BE2C (cell line): Measurements from ENCODE around the gene GNAI1.

ENCODE experiments used
- DNase-seq: peaks from one replicate; pipeline ENCODE4 v3.0.0-alpha.2; 2020
- H3K27me3 ChIP-seq: fragments of 250-450 bp; sonication (Bioruptor Pico); 2 replicates; pipeline ENCODE4 v1.5.1; 2020; ENCODE audit warnings: mild to moderate bottlenecking
- H3K36me3 ChIP-seq: fragments of 250-450 bp; sonication (Bioruptor Pico); 2 replicates; pipeline ENCODE4 v1.5.1; 2020; ENCODE audit warnings: mild to moderate bottlenecking
- H3K4me1 ChIP-seq: fragments of 250-450 bp; sonication (Bioruptor Pico); 2 replicates; pipeline ENCODE4 v1.5.1; 2020
- H3K4me3 ChIP-seq: 2 replicates; pipeline ENCODE4 v1.5.1; 2011; ENCODE audit warnings: low read depth, low read length
- H3K9me3 ChIP-seq: fragments of 250-450 bp; sonication (Bioruptor Pico); 2 replicates; pipeline ENCODE4 v1.5.1; 2020
- CTCF ChIP-seq: IDR thresholded peaks from 2 replicates; pipeline ENCODE4 v1.5.1; 2012; ENCODE audit warnings: mild to moderate bottlenecking, low read depth, low read length

The GNAI1 gene

GRCh38 chr7:80236681-80237080 lies 102.0 kb downstream of the GNAI1 start:
- TF ChIP-seq CTCF, result no peak
- Histone ChIP-seq H3K4me3 (no peak overlapping the region), H3K4me1 (no peaks in the 10 kb centered on the region), H3K9me3 (no peaks in the 10 kb centered on the region), H3K27me3 (no peaks in the 10 kb centered on the region), H3K36me3 (no peaks in the 10 kb centered on the region)
- DNase-seq, result no peak

- no peaks in the 10 kb centered on the region for H3K9me3 ChIP-seq
- DNase-seq, result no peak
- no peaks in the 10 kb centered on the region for H3K4me1 ChIP-seq
- H3K4me3 ChIP-seq, result no peak overlapping the region
- no peak for TF ChIP-seq CTCF
- H3K27me3 ChIP-seq, result no peaks in the 10 kb centered on the region
- no peaks in the 10 kb centered on the region for H3K36me3 ChIP-seq
Measured at GRCh38 chr7:80240265-80241025, 105.8 kb downstream of the GNAI1 start.

GRCh38 chr7:80241671-80242070 lies 107.0 kb downstream of the GNAI1 start:
- no peaks in the 10 kb centered on the region for H3K4me1 ChIP-seq
- no peaks in the 10 kb centered on the region for H3K36me3 ChIP-seq
- DNase-seq, result no peak
- TF ChIP-seq CTCF, result no peak
- H3K9me3 ChIP-seq, result no peaks in the 10 kb centered on the region
- no peak overlapping the region for H3K4me3 ChIP-seq
- H3K27me3 ChIP-seq, result no peaks in the 10 kb centered on the region

- no peaks in the 10 kb centered on the region for H3K4me1 ChIP-seq
Measured at GRCh38 chr7:80243425-80243824, 108.8 kb downstream of the GNAI1 start.

GRCh38 chr7:80244206-80244916 lies 109.7 kb downstream of the GNAI1 start:
- no peaks in the 10 kb centered on the region for H3K4me1 ChIP-seq
- H3K36me3 ChIP-seq, result no peaks in the 10 kb centered on the region
- DNase-seq, result no peak
- no peaks in the 10 kb centered on the region for H3K9me3 ChIP-seq
- TF ChIP-seq CTCF, result no peak
- H3K4me3 ChIP-seq, result no peak overlapping the region
- no peaks in the 10 kb centered on the region for H3K27me3 ChIP-seq

More at GRCh38 chr7:80243425-80243824, 108.8 kb downstream of the GNAI1 start:
- Histone ChIP-seq H3K4me3 (no peak overlapping the region), H3K9me3 (no peaks in the 10 kb centered on the region), H3K27me3 (no peaks in the 10 kb centered on the region), H3K36me3 (no peaks in the 10 kb centered on the region)
- no peak for TF ChIP-seq CTCF
- no peak for DNase-seq

- TF ChIP-seq CTCF, result no peak
- H3K27me3 ChIP-seq, result no peaks in the 10 kb centered on the region
- H3K4me1 ChIP-seq, result no peaks in the 10 kb centered on the region
- no peaks in the 10 kb centered on the region for H3K36me3 ChIP-seq
- H3K4me3 ChIP-seq, result no peak overlapping the region
- no peak for DNase-seq
- H3K9me3 ChIP-seq, result no peaks in the 10 kb centered on the region
Measured at GRCh38 chr7:80247144-80247543, 112.5 kb downstream of the GNAI1 start.
